Ishikawa (cell line): Measurements from ENCODE around the gene OR6X1.

ENCODE experiments used
- CEBPB ChIP-seq: IDR thresholded peaks from 2 replicates; pipeline ENCODE4 v1.6.1; 2012
- CREB1 ChIP-seq: IDR thresholded peaks from 2 replicates; pipeline ENCODE4 v1.6.1; 2012; ENCODE audit warnings: low read depth
- EGR1 ChIP-seq: IDR thresholded peaks from 2 replicates; pipeline ENCODE4 v1.6.1; 2012
- EP300 ChIP-seq: IDR thresholded peaks from 2 replicates; pipeline ENCODE4 v1.6.1; 2012; ENCODE audit warnings: borderline replicate concordance
- FOXM1 ChIP-seq: IDR thresholded peaks from 2 replicates; pipeline ENCODE4 v1.6.1; 2012; ENCODE audit warnings: low read depth, borderline replicate concordance
- MAX ChIP-seq: IDR thresholded peaks from 2 replicates; pipeline ENCODE4 v1.6.1; 2012
- NFIC ChIP-seq: IDR thresholded peaks from 2 replicates; pipeline ENCODE4 v1.6.1; 2012
- RAD21 ChIP-seq: IDR thresholded peaks from 2 replicates; pipeline ENCODE4 v1.6.1; 2012; ENCODE audit warnings: low read depth
- TCF12 ChIP-seq: IDR thresholded peaks from 2 replicates; pipeline ENCODE4 v1.6.1; 2012; ENCODE audit warnings: low read depth
- TEAD4 ChIP-seq: IDR thresholded peaks from 2 replicates; pipeline ENCODE4 v1.6.1; 2012
- USF1 ChIP-seq: IDR thresholded peaks from 2 replicates; pipeline ENCODE4 v1.6.1; 2012
- YY1 ChIP-seq: IDR thresholded peaks from 2 replicates; pipeline ENCODE4 v1.6.1; 2012; ENCODE audit warnings: low read depth
- ZBTB7A ChIP-seq: IDR thresholded peaks from 2 replicates; pipeline ENCODE4 v1.6.1; 2012; ENCODE audit warnings: low read depth
- TF ChIP-seq, protein P1 (sequence below): IDR thresholded peaks from 2 replicates; pipeline ENCODE4 v1.6.1; 2012; ENCODE audit warnings: low read depth, mild to moderate bottlenecking

The OR6X1 gene

DNA sequence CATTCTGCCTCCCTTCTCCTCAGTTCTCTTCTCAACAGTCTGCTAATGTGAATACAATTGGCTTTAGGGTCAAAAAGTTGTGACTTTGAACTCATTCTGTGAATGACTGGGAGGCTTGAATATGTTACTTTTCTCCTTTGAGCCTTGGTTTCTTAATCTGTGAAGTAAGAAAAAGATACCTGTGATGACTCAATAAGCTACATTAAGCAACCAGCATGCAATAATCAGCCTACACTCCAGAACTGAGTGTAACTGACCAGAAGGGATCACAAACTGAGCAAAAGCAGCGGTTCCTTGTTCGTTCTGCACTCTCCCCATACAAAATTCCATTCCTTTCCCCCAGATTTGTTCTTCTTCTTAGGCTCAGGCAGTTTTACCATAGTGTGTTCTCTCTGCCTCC lies 36.3 kb downstream of the OR6X1 start:
- TF ChIP-seq NFIC: no peak
- no peak for TF ChIP-seq TEAD4
- TF ChIP-seq CEBPB: no peak
- no peak for TF ChIP-seq RAD21
- no peak for TF ChIP-seq USF1
- TF ChIP-seq ZBTB7A: no peak
- no peak for TF ChIP-seq YY1
- no peak for TF ChIP-seq EP300

DNA sequence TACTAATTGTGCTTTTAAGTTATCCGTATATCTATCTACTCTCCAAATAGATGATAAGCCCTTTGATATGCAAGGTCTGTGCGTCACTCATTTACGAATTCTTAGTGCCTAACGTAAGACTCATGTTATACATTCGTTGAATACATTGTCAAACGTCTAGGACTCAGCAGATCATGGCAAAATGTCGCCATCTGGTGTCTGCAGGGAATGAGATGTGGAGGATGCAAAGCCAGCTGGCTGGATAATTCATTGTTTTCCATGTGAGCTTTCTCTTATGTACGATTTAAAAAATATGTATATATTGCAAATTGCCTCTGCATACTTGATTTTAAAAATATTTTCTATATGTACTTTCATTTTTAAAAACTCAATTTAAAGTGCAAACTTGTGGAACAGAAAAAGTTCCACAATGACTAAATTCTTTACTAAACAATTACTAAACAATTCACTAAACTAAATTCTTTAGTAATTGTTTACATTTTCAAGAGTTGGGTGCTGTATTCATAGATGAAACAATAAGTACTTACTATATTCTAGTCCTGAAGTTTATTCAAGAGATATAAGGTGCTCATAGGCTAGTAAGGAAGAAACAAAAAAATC lies 46.6 kb downstream of the OR6X1 start:
- TF ChIP-seq NFIC: no peak
- TF ChIP-seq RAD21: peak; percentile 75

GRCh38 chr11:123707206-123707605 lies 47.1 kb downstream of the OR6X1 start:
- TF ChIP-seq MAX (no peak), FOXM1 (no peak), NFIC (no peak), TEAD4 (no peak), USF1 (no peak), CEBPB (no peak)

DNA sequence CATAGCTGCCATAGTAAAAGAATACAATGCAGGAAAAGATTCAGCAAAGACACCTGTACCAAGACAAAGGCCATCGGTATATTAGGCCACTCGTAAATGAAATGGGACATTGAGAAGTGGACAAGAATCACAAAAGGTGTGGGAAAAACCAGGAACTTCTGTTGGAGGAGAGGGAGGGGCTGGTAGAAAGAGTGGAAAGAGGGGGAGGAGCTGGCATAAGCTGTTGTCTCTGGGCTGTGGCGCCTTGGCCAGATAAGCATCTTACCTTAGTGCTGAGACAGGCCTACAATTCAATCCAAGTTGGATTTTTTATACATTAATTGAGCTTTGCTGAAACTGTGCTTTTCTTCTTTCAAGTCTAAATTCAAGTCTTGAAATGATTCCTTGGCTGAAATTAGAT lies 50.0 kb downstream of the OR6X1 start:
- TF ChIP-seq MAX: no peak
- TF ChIP-seq TCF12: no peak
- TF ChIP-seq, protein P1, sequence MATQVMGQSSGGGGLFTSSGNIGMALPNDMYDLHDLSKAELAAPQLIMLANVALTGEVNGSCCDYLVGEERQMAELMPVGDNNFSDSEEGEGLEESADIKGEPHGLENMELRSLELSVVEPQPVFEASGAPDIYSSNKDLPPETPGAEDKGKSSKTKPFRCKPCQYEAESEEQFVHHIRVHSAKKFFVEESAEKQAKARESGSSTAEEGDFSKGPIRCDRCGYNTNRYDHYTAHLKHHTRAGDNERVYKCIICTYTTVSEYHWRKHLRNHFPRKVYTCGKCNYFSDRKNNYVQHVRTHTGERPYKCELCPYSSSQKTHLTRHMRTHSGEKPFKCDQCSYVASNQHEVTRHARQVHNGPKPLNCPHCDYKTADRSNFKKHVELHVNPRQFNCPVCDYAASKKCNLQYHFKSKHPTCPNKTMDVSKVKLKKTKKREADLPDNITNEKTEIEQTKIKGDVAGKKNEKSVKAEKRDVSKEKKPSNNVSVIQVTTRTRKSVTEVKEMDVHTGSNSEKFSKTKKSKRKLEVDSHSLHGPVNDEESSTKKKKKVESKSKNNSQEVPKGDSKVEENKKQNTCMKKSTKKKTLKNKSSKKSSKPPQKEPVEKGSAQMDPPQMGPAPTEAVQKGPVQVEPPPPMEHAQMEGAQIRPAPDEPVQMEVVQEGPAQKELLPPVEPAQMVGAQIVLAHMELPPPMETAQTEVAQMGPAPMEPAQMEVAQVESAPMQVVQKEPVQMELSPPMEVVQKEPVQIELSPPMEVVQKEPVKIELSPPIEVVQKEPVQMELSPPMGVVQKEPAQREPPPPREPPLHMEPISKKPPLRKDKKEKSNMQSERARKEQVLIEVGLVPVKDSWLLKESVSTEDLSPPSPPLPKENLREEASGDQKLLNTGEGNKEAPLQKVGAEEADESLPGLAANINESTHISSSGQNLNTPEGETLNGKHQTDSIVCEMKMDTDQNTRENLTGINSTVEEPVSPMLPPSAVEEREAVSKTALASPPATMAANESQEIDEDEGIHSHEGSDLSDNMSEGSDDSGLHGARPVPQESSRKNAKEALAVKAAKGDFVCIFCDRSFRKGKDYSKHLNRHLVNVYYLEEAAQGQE: no peak
- no peak for TF ChIP-seq EGR1
- no peak for TF ChIP-seq CEBPB
- TF ChIP-seq CREB1: no peak
- no peak for TF ChIP-seq USF1
